GM23248 (cell line): ENCODE measurements around the gene LCN6. TPM values are rescaled to one million over a fixed set of nuclear protein-coding genes. Genes with fewer than 3 reads are reported as not detected.
"Not testable (repeated sequence)": the region's sequence is repeated elsewhere in the genome, so short reads cannot be mapped to it uniquely, and the experiment has no call there.

Experiments used
- DNase-seq: peaks from one replicate; pipeline ENCODE4 v3.0.0-alpha.2; 2015
- H2AFZ ChIP-seq: fragments of 200-600 bp; sonication (generic); 2 replicates; pipeline ENCODE4 v1.6.1; 2016; ENCODE audit warnings: antibody characterized with exemption
- H3F3A ChIP-seq: fragments of 200-600 bp; sonication (generic); 2 replicates; pipeline ENCODE4 v1.6.1; 2016; ENCODE audit warnings: mild to moderate bottlenecking, antibody characterized with exemption, mixed run types; ENCODE audit not compliant: insufficient read depth
- H3K27ac ChIP-seq: fragments of 200-600 bp; sonication (generic); 2 replicates; pipeline ENCODE4 v1.5.1; 2016; ENCODE audit warnings: mild to moderate bottlenecking
- H3K27me3 ChIP-seq: fragments of 200-600 bp; sonication (generic); replicated peaks from 2 replicates; pipeline ENCODE4 v1.6.1; 2016; ENCODE audit warnings: mild to moderate bottlenecking; ENCODE audit not compliant: insufficient read depth
- H3K36me3 ChIP-seq: fragments of 200-600 bp; sonication (generic); 2 replicates; pipeline ENCODE4 v1.6.1; 2016; ENCODE audit warnings: low read depth, mild to moderate bottlenecking
- H3K4me1 ChIP-seq: fragments of 200-600 bp; sonication (generic); 2 replicates; pipeline ENCODE4 v1.6.1; 2016; ENCODE audit warnings: mild to moderate bottlenecking; ENCODE audit not compliant: insufficient read depth
- H3K4me2 ChIP-seq: fragments of 200-600 bp; sonication (generic); one replicate; pipeline ENCODE4 v1.6.1; 2016; ENCODE audit warnings: mild to moderate bottlenecking; ENCODE audit not compliant: unreplicated experiment
- H3K4me3 ChIP-seq: fragments of 200-600 bp; sonication (generic); 2 replicates; pipeline ENCODE4 v1.5.1; 2016; ENCODE audit warnings: mild to moderate bottlenecking
- H3K79me2 ChIP-seq: fragments of 200-600 bp; sonication (generic); 2 replicates; pipeline ENCODE4 v1.6.1; 2016; ENCODE audit warnings: mild to moderate bottlenecking; ENCODE audit not compliant: insufficient read depth
- H3K9ac ChIP-seq: fragments of 200-600 bp; sonication (generic); 2 replicates; pipeline ENCODE4 v1.6.1; 2016; ENCODE audit warnings: mild to moderate bottlenecking
- H3K9me2 ChIP-seq: fragments of 200-600 bp; sonication (generic); 2 replicates; pipeline ENCODE4 v1.6.1; 2016; ENCODE audit warnings: mixed run types, mild to moderate bottlenecking, moderate library complexity; ENCODE audit not compliant: insufficient read depth
- H3K9me3 ChIP-seq: fragments of 200-600 bp; sonication (generic); one replicate; pipeline ENCODE4 v1.6.1; 2017; ENCODE audit warnings: low read depth
- H4K20me1 ChIP-seq: fragments of 200-600 bp; sonication (generic); 2 replicates; pipeline ENCODE4 v1.6.0; 2016; ENCODE audit not compliant: insufficient read depth
- EZH2 ChIP-seq: fragments of 200-600 bp; sonication (generic); IDR thresholded peaks from 2 replicates; pipeline ENCODE4 v1.6.1; 2018; ENCODE audit warnings: antibody characterized with exemption, mild to moderate bottlenecking; ENCODE audit not compliant: insufficient read depth, poor library complexity, severe bottlenecking
- EZH2phosphoT487 ChIP-seq: fragments of 200-600 bp; sonication (generic); IDR thresholded peaks from 2 replicates; pipeline ENCODE4 v1.6.1; 2018; ENCODE audit warnings: antibody characterized with exemption, moderate library complexity, mild to moderate bottlenecking, low read depth; ENCODE audit not compliant: insufficient read depth
- WGBS, 2 experiments: methylation state at CpG; one replicate each; pipeline ENCODE4 v1.1.6; 2015 to 2017; ENCODE audit warnings: low lambda C conversion rate in 2 of 2, low coverage in 1 of 2; ENCODE audit errors: missing lambda C conversion rate in 2 of 2; 5-methylcytosine and 5-hydroxymethylcytosine counted together
- in situ Hi-C: fragments of 300-500 bp; cut with MboI; formaldehyde crosslinking; loops from 2 replicates; pipeline ENCODE4 v1.15.0; 2020
- polyA plus RNA-seq: library from polyadenylated mRNA; unstranded; fragments of >200 nt; fragmentation: Nextera tagmentation; extraction: Ambion mirVana; gene quantifications from 2 replicates; pipeline ENCODE4 v1.2.1, GENCODE V29; 2016
- total RNA-seq: library from RNA; depleted of rRNA; stranded (reverse); fragments of >200 nt; shearing (Covaris generic); gene quantifications from 2 replicates; pipeline ENCODE4 v1.2.3, GENCODE V29; 2014

Gene LCN6
- total and polyA plus RNA-seq, 2 experiments from 2014 or later = not detected

DNA sequence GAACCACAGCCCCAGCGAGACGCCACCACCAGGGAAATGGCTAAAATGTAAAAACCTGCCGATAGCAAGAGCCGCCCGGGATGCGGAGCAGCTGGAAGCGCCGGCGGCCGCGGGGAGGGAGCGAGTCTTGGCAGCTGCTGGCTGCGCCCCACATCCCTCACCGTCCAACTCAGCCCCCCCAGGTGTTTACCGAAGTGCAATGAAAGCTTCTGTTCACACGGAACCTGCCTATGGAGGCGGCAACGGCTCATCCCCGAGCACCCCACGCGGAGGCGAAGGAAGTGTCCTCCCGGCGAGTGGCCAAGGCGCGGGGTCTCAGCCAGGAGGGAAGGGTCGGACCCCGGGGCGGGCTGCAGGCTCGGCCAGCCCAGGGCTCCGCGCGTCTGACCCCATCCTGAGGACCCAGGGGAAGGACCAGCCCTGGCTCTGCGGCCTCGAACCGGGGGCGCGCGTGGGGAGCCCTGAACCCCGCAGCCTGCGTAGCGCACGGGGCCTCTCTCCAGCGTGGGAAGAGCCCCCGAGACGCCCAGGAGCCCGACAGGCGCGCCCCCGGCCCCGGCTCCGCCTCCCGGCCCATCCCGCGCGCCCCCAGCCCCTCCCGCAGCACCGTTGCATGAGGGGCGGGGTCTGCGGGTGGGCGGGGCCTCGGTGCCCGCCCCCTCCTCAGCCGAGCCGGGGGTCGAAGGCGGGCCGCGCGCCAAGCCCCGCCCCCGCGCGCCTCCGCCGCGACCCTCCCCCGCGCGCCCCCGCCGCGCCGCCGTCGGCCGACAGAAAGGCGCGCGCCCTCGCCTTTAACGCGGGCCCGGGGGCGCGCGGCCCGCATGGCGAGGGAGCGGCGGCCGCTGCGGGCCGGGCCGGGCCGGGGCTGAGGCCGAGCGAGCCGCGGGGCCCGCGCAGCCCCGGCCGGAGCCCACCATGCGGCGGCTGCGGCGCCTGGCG is 36.3 kb downstream of the LCN6 start, which contains the start of gene DIPK1B:
Gene DIPK1B (plus strand): TSS at position 822 of the 939 bp plus-strand sequence. CDS start 94 bp downstream, at position 916.
- Histone ChIP-seq H3K4me3 (no peak within 1 kb of the TSS), H3K4me1 (peaks cover 7% of the 10 kb centered on the region; the same call in 1 of the 2 replicates), H3K27ac (no peak within 1 kb of the TSS), H3K4me2 (no peak within 1 kb of the TSS), H3K27me3 (0 out of 2 replicates have a peak, but pooled peaks cover 5% of the 10 kb centered on the region), H3K36me3 (no peaks in the 10 kb centered on the region), H3K9me3 (no peaks in the 10 kb centered on the region), H2AFZ (no peak within 1 kb of the TSS), H3F3A (0 out of 2 replicates have a peak, but pooled peaks cover 14% of the 10 kb centered on the region), H3K9me2 (no peaks in the 10 kb centered on the region), H3K9ac (no peak within 1 kb of the TSS), H3K79me2 (no peaks in the 10 kb centered on the region), H4K20me1 (no peaks in the 10 kb centered on the region)
- WGBS, 2 experiments = 8 to 10% methylated on average over 42 of the region's 119 CpGs
- peak; percentile 32 for DNase-seq
- in situ Hi-C loops = no loop called here
- TF ChIP-seq EZH2 (no peak), EZH2phosphoT487 (no peak)

DNA sequence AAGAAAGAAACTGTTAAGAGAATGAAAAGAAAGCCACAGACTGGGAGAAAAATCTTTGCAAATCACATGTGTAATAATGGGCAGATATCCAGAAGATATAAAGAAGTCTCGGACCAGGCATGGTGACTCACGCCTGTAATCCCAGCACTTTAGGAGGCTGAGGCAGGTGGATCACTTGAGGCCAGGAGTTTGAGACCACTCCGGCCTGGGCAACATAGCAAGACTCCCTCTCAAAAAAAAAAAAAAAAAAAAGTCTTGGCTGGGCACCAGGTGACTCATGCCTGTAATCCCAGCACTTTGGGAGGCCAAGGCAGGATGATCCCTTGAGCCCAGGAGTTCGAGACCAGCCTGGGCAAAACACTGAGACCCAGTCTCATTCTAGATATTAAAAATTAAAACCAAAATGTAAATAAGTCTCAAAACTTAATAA is 37.1 kb downstream of the LCN6 start:
- H3K79me2 ChIP-seq, H4K20me1 ChIP-seq, in situ Hi-C loops, H2AFZ ChIP-seq, H3K9ac ChIP-seq, H3K9me2 ChIP-seq, H3K27ac ChIP-seq, H3K4me2 ChIP-seq, H3K4me3 ChIP-seq, H3K9me3 ChIP-seq, H3K4me1 ChIP-seq, H3K27me3 ChIP-seq, H3K36me3 ChIP-seq: not testable (repeated sequence)
- H3F3A ChIP-seq = 0 out of 2 replicates have a peak, but pooled peaks cover 14% of the 10 kb centered on the region
- peak; percentile 76 for DNase-seq
- WGBS, 2 experiments = 7 to 12% methylated on average over 4 of the region's 4 CpGs

DNA sequence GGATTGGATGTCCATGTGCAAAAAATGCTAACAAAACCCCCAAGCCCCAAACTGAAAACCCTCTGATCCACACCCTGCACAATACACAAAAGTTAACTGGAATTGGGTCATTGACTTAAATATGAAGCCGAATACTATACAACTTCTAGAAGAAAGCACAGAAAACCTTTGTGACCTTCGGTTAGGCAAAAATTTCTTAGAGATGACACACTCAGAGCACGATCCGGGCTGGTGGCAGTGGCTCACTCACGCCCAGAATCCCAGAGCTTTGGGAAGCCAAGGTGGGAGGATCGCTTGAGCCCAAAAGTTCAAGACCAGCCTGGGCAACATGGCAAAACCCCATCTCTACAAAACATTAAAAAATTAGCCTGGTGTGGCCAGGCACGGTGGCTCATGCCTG is 37.8 kb downstream of the LCN6 start:
- H3K9me3 ChIP-seq = no peaks in the 10 kb centered on the region
- WGBS, 2 experiments = 26 to 32% methylated on average over 7 of the region's 7 CpGs
- H3K27me3 ChIP-seq = peaks cover 7% of the 10 kb centered on the region; the same call in 1 of the 2 replicates
- H4K20me1 ChIP-seq = no peaks in the 10 kb centered on the region
- no peaks in the 10 kb centered on the region for H3K79me2 ChIP-seq
- no peak overlapping the region for H3K27ac ChIP-seq
- no peak overlapping the region for H3K4me3 ChIP-seq
- no peak overlapping the region for H3K4me2 ChIP-seq
- peaks cover 7% of the 10 kb centered on the region; the same call in 1 of the 2 replicates for H3K4me1 ChIP-seq
- no peaks in the 10 kb centered on the region for H3K36me3 ChIP-seq
- peak; percentile 66 for DNase-seq
- no peaks in the 10 kb centered on the region for H3K9me2 ChIP-seq
- 0 out of 2 replicates have a peak, but pooled peaks cover 14% of the 10 kb centered on the region for H3F3A ChIP-seq
- no peak overlapping the region for H3K9ac ChIP-seq
- in situ Hi-C loops = no loop called here
- TF ChIP-seq EZH2phosphoT487 (no peak), EZH2 (no peak)
- no peak overlapping the region for H2AFZ ChIP-seq

DNA sequence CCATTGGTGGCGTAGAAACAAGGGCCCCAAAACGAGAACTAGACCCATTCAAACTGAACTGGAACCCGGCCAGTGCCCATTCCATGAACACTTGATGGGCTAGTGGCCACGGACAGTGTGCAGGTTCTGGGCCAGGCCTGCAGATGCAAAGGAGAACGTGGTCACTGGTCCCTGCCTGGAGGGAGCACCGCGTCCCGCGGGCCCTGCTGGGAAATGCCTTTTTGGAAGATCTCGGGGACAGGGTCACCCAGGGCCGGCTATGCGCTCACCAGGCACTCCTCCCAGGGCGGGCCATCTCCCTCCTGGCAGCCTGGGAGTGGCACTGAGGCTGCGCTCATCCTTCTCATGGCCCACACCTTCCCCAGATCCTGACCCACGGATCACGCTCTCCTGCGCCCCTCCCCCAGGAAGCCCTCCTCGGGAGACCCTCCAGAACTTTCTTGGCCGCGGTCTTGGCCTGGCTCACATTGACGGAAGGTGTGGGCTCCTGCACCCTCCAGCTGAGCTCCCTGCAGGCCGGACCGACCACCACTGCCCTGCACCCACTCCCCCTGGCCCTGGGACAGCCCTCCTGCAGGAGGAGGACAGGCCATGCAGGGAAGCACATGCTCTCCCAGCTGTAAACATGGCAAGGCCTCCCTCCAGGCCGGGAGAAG is 38.7 kb downstream of the LCN6 start:
- Histone ChIP-seq H3K4me3 (no peak overlapping the region), H3K9ac (no peak overlapping the region), H4K20me1 (no peaks in the 10 kb centered on the region), H3K4me1 (peaks cover 7% of the 10 kb centered on the region; the same call in 1 of the 2 replicates), H3K27ac (no peak overlapping the region), H3K79me2 (no peaks in the 10 kb centered on the region), H3K9me2 (no peaks in the 10 kb centered on the region), H3F3A (0 out of 2 replicates have a peak, but pooled peaks cover 14% of the 10 kb centered on the region), H3K27me3 (peaks cover 11% of the 10 kb centered on the region; the same call in 1 of the 2 replicates), H3K36me3 (no peaks in the 10 kb centered on the region), H2AFZ (no peak overlapping the region), H3K9me3 (no peaks in the 10 kb centered on the region), H3K4me2 (no peak overlapping the region)
- in situ Hi-C loops = no loop called here
- DNase-seq = peak; percentile 0
- WGBS, 2 experiments = 85 to 87% methylated on average over 24 of the region's 24 CpGs
- no peak for TF ChIP-seq EZH2phosphoT487
- TF ChIP-seq EZH2 = no peak
